GM12873 (cell line): ENCODE data around the gene HCRT.
A peak's percentile ranks its signal among the peaks of the same experiment; 100 is the strongest.

Source experiments
- TF ChIP-seq, protein P1 (sequence below): IDR thresholded peaks from 2 replicates; pipeline ENCODE4 v1.5.1; 2012; ENCODE audit warnings: low read depth, mild to moderate bottlenecking, moderate library complexity, low read length, control low read depth; ENCODE audit not compliant: insufficient read depth; ENCODE audit errors: missing control alignments

Gene HCRT

DNA sequence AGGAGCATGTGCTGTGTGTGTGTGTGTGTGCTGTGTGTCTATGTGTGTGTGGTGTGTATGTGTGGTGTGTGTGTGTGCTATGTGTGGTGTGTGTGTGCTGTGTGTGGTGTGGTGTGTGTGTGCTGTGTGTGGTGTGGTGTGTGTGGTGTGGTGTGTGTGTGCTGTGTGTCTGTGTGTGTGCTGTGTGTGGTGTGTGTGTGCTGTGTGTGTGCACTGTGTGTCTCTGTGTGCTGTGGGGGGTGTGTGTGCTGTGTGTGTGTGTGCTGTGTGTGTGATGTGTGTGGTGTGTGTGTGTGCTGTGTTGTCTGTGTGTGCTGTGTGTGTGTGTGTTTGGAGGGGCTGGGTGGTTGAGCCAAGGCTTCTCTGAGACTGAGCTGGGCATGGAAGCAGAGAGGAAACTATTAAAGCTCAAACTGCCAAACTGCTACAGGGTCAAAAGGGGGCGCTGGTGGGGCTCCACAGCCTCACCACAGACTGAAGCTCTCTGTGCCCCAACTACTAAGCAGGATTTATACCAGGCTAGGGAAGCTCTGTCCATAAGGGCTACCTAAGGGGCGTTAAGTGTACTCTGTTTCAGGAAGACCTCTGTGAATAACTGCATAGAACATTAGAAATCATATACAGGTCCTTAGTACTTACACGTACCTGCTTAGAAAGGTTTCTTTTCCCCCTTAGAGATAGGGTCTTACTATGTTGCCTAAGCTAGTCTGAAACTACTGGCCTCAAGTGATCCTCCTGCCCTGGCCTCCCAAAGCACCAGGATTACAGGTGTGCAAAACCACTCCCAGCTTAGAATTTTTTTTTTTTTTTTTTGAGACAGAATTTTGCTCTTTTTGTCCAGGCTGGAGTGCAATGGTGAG is 36.9 kb upstream of the HCRT start:
- TF ChIP-seq, protein P1, sequence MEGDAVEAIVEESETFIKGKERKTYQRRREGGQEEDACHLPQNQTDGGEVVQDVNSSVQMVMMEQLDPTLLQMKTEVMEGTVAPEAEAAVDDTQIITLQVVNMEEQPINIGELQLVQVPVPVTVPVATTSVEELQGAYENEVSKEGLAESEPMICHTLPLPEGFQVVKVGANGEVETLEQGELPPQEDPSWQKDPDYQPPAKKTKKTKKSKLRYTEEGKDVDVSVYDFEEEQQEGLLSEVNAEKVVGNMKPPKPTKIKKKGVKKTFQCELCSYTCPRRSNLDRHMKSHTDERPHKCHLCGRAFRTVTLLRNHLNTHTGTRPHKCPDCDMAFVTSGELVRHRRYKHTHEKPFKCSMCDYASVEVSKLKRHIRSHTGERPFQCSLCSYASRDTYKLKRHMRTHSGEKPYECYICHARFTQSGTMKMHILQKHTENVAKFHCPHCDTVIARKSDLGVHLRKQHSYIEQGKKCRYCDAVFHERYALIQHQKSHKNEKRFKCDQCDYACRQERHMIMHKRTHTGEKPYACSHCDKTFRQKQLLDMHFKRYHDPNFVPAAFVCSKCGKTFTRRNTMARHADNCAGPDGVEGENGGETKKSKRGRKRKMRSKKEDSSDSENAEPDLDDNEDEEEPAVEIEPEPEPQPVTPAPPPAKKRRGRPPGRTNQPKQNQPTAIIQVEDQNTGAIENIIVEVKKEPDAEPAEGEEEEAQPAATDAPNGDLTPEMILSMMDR: peak; percentile 83

DNA sequence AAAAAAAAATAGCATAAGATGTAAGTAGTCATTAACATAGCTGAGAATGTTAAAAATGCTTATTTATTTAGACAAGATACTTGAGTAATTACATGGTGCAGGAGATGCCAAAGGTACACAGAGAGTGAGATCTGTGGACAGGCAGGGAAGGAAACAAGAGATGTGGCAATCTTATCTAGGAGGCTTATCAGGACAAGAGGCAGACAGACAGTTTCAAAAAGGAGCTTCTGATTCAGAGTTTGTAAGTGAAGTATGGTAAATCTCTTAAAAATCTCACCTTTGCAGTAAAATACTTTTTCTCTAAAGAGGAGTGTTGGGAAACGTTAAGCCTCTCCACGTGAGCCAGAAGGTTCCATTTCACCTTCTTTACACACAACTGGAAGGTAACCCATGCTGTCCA is 28.9 kb upstream of the HCRT start:
- TF ChIP-seq, protein P1: no peak

DNA sequence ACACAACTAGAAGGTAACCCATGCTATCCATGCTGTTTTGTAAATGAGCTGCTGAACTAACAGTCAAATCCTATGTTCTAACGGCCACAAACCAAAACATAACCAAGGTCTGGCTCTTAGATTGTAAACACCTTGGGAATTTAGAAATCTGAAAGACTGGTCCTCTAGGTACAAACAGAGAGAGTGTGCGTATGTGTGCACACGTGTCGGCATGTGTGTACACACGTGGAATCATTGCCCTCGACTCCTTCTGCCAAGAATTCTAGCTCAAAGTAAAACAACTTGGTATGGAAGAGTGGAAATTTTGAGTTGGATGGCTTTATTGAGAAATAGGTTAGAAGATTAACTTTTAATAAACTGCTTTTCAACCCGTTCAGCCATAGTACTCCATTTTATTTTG is 27.1 kb upstream of the HCRT start:
- TF ChIP-seq, protein P1: no peak

DNA sequence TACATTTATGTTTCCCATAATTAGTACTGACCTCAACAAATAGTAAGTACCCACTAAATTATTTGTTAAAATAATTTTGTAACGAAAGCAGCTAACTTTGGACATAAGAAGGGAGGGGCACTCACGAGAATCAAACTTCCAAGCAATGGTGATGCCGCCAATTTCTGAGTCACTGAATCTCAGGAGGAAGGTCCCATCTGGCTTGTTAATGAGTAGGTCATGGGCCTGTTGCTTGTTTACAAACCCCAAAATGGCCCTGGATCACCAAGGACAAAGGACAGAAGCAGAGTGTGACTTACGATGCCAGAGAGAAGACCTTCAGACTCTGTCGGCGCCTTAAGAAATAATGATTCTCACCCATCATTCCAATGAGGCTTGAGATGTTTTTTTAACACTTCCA is 24.8 kb upstream of the HCRT start:
- TF ChIP-seq, protein P1: no peak

DNA sequence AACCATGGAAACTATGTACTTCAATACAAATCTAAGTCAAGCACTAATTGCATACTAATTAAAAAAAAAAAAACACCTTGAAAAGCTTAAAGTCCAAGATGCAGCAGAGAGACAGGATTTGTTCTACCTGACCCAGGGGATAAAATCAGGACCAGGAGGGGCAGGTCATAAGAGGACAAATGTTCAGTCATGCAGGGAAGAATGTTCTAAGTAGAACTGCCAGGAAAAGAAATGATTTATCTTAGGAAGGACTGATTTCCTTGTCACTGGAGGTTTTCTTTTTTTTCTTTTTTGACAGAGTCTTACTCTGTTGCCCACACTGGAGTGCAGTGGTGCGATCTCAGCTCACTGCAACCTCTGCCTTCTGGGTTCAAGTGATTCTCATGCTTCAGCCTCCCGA is 18.1 kb upstream of the HCRT start:
- TF ChIP-seq, protein P1: no peak

DNA sequence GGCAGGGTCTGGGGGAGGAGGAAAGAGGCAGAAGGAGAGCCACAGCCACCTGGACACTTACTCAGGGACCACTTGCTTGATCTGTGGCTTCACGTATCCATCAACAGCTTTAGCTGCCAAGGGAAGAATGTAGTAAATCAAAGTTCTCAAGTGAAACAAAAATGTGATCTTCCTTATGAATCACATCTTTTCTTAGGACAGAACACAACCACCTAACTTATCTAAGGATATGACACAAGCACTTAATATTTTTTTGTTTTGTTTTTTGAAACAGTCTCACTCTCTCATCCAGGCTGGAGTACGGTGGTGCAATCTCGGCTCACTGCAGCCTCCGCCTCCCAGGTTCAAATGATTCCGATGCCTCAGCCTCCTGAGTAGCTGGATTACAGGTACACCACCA is 17.4 kb upstream of the HCRT start:
- TF ChIP-seq, protein P1: no peak

DNA sequence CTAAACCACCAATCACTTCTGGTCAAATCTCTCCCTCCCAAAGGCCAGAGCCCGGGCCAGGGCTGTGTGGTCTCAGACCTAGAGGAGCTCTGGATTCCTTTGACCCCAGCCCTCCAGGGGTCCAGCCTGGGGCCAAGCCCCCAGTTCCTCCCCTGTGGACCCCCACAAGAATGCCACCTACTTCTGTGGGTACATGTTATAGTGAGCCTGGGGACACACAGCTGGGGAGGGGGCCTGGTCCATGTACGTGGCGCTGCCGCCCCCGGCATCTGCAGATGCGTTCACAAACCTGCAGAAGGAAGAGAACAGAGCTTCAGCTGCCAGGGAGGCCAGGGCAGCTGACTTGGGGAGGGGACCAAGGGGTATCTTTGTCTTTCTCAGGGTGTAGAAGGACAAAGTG is 16.9 kb upstream of the HCRT start:
- TF ChIP-seq, protein P1: no peak

DNA sequence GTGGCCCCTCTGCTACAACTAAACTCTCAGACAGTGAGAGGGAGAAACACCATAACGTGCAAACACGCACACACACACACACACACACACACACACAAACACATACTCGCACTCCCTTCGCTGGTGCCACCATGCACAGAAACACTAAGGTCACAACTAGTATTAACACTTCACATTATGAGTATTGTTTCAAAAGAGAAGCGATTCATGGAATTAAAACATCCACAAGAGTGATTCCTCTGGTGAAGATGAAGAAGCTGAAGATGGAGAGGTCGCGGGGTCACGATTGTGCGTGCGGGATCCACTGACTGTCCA is 16.2 kb upstream of the HCRT start:
- TF ChIP-seq, protein P1: no peak
